AG09309 (cell line): ENCODE measurements around the gene LINC00305.

Experiments used
- DNase-seq: peaks from one replicate; pipeline ENCODE4 v3.0.0-alpha.2; 2010; ENCODE audit warnings: low read depth
- H3K4me3 ChIP-seq: 2 replicates; pipeline ENCODE4 v1.5.1; 2011; ENCODE audit warnings: mild to moderate bottlenecking, low read depth, low read length, moderate library complexity; ENCODE audit not compliant: control insufficient read depth
- TF ChIP-seq, protein P1 (sequence below): IDR thresholded peaks from 2 replicates; pipeline ENCODE4 v1.5.1; 2011; ENCODE audit warnings: mild to moderate bottlenecking, low read depth, low read length, inconsistent platforms; ENCODE audit not compliant: insufficient read depth, control insufficient read depth; ENCODE audit errors: missing control alignments

The LINC00305 gene

DNA sequence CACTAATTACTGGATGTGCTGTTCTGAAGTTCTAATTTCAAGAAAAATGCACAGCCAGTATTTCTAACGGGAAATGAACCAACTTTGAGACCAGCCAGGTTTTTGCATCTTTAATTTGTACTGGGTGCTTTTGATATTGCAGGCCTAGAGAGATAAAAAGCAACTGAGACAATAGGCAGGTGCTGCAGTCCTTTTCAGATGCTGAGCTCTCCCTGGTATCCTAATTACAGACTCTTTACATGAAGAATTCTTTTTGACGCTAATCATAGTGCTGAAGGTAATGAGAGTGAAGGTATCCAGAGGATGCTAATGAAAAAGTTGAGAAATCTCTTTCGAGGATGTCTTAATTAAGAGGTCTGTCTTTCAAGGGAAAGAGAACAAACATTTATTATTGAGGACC lies 93.9 kb downstream of the LINC00305 start:
- H3K4me3 ChIP-seq: no peak overlapping the region
- no peak for DNase-seq
- TF ChIP-seq, protein P1, sequence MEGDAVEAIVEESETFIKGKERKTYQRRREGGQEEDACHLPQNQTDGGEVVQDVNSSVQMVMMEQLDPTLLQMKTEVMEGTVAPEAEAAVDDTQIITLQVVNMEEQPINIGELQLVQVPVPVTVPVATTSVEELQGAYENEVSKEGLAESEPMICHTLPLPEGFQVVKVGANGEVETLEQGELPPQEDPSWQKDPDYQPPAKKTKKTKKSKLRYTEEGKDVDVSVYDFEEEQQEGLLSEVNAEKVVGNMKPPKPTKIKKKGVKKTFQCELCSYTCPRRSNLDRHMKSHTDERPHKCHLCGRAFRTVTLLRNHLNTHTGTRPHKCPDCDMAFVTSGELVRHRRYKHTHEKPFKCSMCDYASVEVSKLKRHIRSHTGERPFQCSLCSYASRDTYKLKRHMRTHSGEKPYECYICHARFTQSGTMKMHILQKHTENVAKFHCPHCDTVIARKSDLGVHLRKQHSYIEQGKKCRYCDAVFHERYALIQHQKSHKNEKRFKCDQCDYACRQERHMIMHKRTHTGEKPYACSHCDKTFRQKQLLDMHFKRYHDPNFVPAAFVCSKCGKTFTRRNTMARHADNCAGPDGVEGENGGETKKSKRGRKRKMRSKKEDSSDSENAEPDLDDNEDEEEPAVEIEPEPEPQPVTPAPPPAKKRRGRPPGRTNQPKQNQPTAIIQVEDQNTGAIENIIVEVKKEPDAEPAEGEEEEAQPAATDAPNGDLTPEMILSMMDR: no peak

DNA sequence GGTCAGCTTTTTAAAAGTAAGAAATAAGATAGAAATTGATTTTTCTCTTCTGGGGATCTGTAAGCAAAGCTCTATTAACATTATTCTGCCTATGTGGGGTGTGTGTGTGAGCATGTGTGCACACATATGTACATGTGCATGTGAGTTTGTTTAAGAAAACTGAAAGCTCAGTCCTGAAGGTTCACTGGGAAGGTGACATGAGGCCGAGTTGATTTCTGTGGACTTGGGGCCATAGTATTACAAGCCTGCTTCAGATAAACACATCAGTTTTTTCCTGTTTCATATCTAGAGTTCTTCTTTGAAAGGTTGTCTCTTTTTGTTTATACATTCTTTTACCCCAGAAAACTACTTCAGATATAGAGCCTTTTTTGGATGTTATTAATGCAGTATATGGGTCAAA lies 95.6 kb downstream of the LINC00305 start:
- TF ChIP-seq, protein P1: no peak
- no peak for DNase-seq
- H3K4me3 ChIP-seq: no peak overlapping the region

DNA sequence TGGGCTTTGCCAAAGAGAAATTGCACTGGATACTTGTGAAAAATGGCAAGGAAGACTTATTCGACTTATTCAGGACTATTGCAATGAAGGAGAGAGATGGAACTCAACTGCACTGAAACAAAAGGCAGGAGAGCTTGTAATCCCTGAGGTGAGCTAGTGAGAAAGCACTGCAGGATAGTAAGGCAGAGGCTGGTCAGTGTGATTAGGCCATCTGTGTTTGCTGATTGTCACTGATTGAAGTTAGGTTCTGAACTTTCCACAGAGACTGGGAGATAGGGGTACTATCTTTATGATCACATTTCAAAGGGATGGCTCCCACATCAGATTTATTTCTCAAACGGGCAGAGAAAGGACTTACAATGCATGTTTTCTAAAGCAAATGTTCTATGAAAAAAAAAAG lies 96.1 kb downstream of the LINC00305 start:
- TF ChIP-seq, protein P1: no peak
- no peak overlapping the region for H3K4me3 ChIP-seq
- DNase-seq: no peak

DNA sequence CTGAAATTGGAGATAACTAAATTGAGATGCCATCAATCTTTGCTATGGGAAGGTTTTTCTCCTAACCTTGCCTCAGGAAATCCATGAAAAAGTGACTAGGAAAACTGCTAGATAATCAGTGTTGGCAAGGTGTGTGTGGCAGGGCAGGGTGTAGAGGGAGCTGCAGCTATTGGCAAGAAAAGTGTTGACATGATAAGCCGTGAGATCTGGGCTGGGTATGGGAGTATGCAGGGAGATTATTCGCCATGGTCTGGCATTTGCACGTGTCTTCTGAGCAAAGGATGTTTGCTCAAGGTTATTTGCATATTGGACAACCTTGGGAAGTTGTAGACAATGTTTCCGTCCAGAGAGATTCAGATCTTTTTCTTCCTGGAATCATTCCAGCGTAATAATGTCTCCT lies 104.3 kb downstream of the LINC00305 start:
- TF ChIP-seq, protein P1: no peak
- no peak for DNase-seq
- no peak overlapping the region for H3K4me3 ChIP-seq

DNA sequence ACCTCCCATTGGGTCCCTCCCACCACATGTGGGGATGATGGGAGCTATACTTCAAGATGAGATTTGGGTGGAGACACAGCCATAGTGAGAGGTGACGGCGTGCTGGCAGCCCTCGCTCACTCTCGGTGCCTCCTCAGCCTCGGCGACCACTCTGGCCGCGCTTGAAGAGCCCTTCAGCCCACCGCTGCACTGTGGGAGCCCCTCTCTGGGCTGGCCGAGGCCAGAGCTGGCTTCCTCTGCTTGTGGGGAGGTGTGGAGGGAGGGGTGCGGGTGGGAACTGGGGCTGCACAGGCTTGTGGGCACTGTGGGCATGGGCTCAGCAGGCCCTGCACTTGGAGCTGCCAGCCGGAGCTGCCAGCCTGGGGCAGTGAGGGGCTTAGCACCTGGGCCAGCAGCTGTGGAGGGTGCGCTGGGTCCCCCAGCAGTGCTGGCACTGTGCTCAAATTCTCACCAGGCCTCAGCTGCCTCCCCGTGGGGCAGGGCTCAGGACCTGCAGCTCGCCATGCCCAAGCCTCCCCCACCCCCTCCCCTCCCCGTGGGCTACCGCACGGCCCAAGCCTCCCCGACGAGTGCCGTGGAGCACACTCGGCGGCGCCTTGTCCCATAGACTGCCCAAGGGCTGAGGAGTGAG lies 106.0 kb downstream of the LINC00305 start:
- H3K4me3 ChIP-seq: no peak overlapping the region
- DNase-seq: no peak
- TF ChIP-seq, protein P1: no peak

DNA sequence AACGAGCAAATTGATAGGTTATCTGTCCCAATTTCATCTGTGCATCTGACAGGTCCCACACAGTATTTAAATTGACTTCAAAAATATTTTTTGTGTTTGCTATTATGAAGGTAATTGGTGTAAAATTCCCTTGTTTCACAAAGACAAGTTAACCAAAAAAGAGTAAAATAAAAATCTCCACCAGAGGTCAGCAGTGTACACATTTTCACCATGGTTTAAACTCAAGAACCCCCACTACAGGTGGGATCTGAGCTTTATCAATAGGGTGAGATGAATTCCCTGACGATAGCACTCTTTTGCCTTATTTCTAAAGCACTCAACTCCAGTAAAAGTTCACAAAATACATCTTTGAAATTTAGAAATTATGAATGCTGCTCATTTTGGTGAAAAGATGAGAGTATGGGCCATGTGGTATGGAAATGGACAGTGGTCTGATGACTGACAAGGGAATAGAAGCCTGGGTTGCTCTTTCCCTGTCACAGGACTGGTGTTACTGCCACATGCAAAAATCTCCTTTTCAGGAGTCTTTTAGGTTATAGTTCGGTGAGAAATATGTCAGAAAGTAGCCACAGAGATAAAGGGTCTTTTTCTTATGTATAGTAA lies 111.0 kb downstream of the LINC00305 start:
- TF ChIP-seq, protein P1: peak; percentile 36
- no peak overlapping the region for H3K4me3 ChIP-seq
- no peak for DNase-seq

DNA sequence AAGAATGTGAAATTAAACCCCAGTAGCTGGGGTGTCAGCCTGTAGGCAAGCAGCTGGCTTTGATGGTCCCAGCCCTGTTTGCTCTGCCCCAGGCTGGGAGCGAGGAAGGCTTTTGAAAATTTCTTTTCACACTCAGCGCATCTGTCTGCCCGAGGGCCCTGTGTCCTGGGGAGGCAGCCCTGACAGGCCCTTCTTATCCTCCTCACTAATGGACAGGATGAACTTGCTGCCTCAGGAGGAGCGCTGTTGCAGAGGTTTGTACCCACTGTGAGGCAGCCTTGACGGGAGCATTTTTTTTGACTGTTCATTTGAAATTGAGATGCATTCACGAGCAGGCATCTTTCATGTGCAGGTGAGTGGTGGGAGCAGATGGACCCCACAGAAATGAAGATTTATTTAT lies 116.6 kb downstream of the LINC00305 start:
- no peak overlapping the region for H3K4me3 ChIP-seq
- DNase-seq: no peak
- TF ChIP-seq, protein P1: no peak
